Osteocyte (in vitro differentiated cells): ENCODE results near the gene BABAM2. TPM values are rescaled to one million over a fixed set of nuclear protein-coding genes. Genes with fewer than 3 reads are reported as not detected.

Experiments
- DNase-seq: peaks from one replicate; pipeline ENCODE4 v3.0.0; 2021; ENCODE audit warnings: mixed read lengths; ENCODE audit not compliant: unreplicated experiment; ENCODE audit errors: extremely low spot score
- H3K27ac Mint-ChIP-seq: one replicate; pipeline ENCODE4 v1.8.0; 2021; ENCODE audit warnings: mild to moderate bottlenecking, mixed read lengths; ENCODE audit not compliant: unreplicated experiment
- H3K27me3 Mint-ChIP-seq: one replicate; pipeline ENCODE4 v1.8.0; 2021; ENCODE audit warnings: mixed read lengths; ENCODE audit not compliant: unreplicated experiment
- H3K36me3 Mint-ChIP-seq: one replicate; pipeline ENCODE4 v1.8.0; 2021; ENCODE audit warnings: mixed read lengths; ENCODE audit not compliant: unreplicated experiment
- H3K4me1 Mint-ChIP-seq: one replicate; pipeline ENCODE4 v1.8.0; 2021; ENCODE audit warnings: mixed read lengths; ENCODE audit not compliant: unreplicated experiment
- H3K4me3 Mint-ChIP-seq: one replicate; pipeline ENCODE4 v1.8.0; 2021; ENCODE audit warnings: mild to moderate bottlenecking, moderate library complexity, mixed read lengths; ENCODE audit not compliant: unreplicated experiment
- H3K9me3 Mint-ChIP-seq: one replicate; pipeline ENCODE4 v1.8.0; 2021; ENCODE audit warnings: mixed read lengths; ENCODE audit not compliant: unreplicated experiment
- CTCF ChIP-seq: fragments of 200-600 bp; sonication (generic); IDR thresholded peaks from 2 replicates; pipeline ENCODE4 v1.5.0; 2021; ENCODE audit warnings: antibody characterized with exemption, mild to moderate bottlenecking, moderate library complexity
- total RNA-seq: library from RNA; stranded (reverse); gene quantifications from 2 replicates; pipeline ENCODE4 v1.2.1, GENCODE V29; 2021

BABAM2 gene
- total RNA-seq, 1 donor from 2014 or later = 43.6 TPM

- no peak for TF ChIP-seq CTCF
- Mint-ChIP-seq H3K36me3 (no peaks in the 10 kb centered on the region), H3K9me3 (no peaks in the 10 kb centered on the region), H3K4me3 (no peak overlapping the region), H3K27me3 (no peaks in the 10 kb centered on the region), H3K4me1 (peaks cover 13% of the 10 kb centered on the region), H3K27ac (no peak overlapping the region)
- no peak for DNase-seq
These were observed 487.6 kb downstream of the BABAM2 start for GRCh38 chr2:28377984-28378678.

GRCh38 chr2:28378679-28379584 is 488.4 kb downstream of the BABAM2 start:
- Mint-ChIP-seq H3K4me3 (no peak overlapping the region), H3K27ac (no peak overlapping the region), H3K9me3 (no peaks in the 10 kb centered on the region), H3K4me1 (peaks cover 14% of the 10 kb centered on the region), H3K36me3 (no peaks in the 10 kb centered on the region), H3K27me3 (no peaks in the 10 kb centered on the region)
- DNase-seq = no peak
- TF ChIP-seq CTCF = no peak

- TF ChIP-seq CTCF = no peak
- H3K4me3 Mint-ChIP-seq = no peak overlapping the region
- H3K27me3 Mint-ChIP-seq = no peaks in the 10 kb centered on the region
- H3K27ac Mint-ChIP-seq = no peak overlapping the region
- H3K9me3 Mint-ChIP-seq = no peaks in the 10 kb centered on the region
- DNase-seq = no peak
- H3K36me3 Mint-ChIP-seq = no peaks in the 10 kb centered on the region
- peaks cover 14% of the 10 kb centered on the region for H3K4me1 Mint-ChIP-seq
These were observed 489.7 kb downstream of the BABAM2 start for GRCh38 chr2:28380219-28380618.

- TF ChIP-seq CTCF = no peak
- H3K9me3 Mint-ChIP-seq = no peaks in the 10 kb centered on the region
- no peak overlapping the region for H3K27ac Mint-ChIP-seq
- no peak for DNase-seq
- H3K36me3 Mint-ChIP-seq = no peaks in the 10 kb centered on the region
- no peak overlapping the region for H3K4me3 Mint-ChIP-seq
- no peaks in the 10 kb centered on the region for H3K27me3 Mint-ChIP-seq
- peaks cover 14% of the 10 kb centered on the region for H3K4me1 Mint-ChIP-seq
These were observed 491.0 kb downstream of the BABAM2 start for GRCh38 chr2:28381225-28382180.
